SK-N-SH treated with all-trans-retinoic acid at 6 μM for 48 hours (cell line): ENCODE measurements around the gene COPS7A.

Source experiments
- CREB5 ChIP-seq: fragments of 250-450 bp; sonication (Bioruptor Pico); IDR thresholded peaks from 2 replicates; pipeline ENCODE4 v1.5.1; 2020; ENCODE audit warnings: low read depth, mild to moderate bottlenecking, moderate library complexity
- CSDC2 ChIP-seq: fragments of 250-450 bp; sonication (Bioruptor Pico); IDR thresholded peaks from 2 replicates; pipeline ENCODE4 v1.5.0; 2020; ENCODE audit warnings: mild to moderate bottlenecking, moderate library complexity
- GLIS3 ChIP-seq: fragments of 250-450 bp; sonication (Bioruptor Pico); IDR thresholded peaks from 2 replicates; pipeline ENCODE4 v1.5.0; 2020; ENCODE audit warnings: mild to moderate bottlenecking, moderate library complexity
- PATZ1 ChIP-seq: fragments of 250-450 bp; sonication (Bioruptor Pico); IDR thresholded peaks from 2 replicates; pipeline ENCODE4 v1.8.0; 2020; ENCODE audit warnings: mild to moderate bottlenecking, moderate library complexity, borderline replicate concordance
- RARB ChIP-seq: fragments of 250-450 bp; sonication (Bioruptor Pico); IDR thresholded peaks from 2 replicates; pipeline ENCODE4 v1.8.0; 2021; ENCODE audit warnings: mild to moderate bottlenecking, moderate library complexity
- TCF4 ChIP-seq: fragments of 250-450 bp; sonication (Bioruptor Pico); IDR thresholded peaks from 2 replicates; pipeline ENCODE4 v1.8.0; 2021; ENCODE audit warnings: mild to moderate bottlenecking, moderate library complexity, borderline replicate concordance
- TOX ChIP-seq: fragments of 250-450 bp; sonication (Bioruptor Pico); IDR thresholded peaks from 2 replicates; pipeline ENCODE4 v1.8.0; 2021; ENCODE audit warnings: mild to moderate bottlenecking, moderate library complexity, borderline replicate concordance
- ZFP3 ChIP-seq: fragments of 250-450 bp; sonication (Bioruptor Pico); IDR thresholded peaks from 2 replicates; pipeline ENCODE4 v1.5.0; 2020; ENCODE audit warnings: mild to moderate bottlenecking, moderate library complexity

GRCh38 chr12:6692888-6693287, 31.0 kb upstream of the COPS7A start:
- TF ChIP-seq CREB5 (CRISPR knock-in tag) (no peak), GLIS3 (no peak), ZFP3 (CRISPR knock-in tag) (no peak), TCF4 (CRISPR knock-in tag) (no peak), RARB (no peak), CSDC2 (CRISPR knock-in tag) (no peak), PATZ1 (CRISPR knock-in tag) (no peak), TOX (CRISPR knock-in tag) (no peak)
